SK-N-MC (cell line): ENCODE results near the gene CAVIN2.

Experiments
- EZH2 ChIP-seq: fragments of 200-600 bp; sonication (generic); IDR thresholded peaks from one replicate; pipeline ENCODE4 v1.6.1; 2017; ENCODE audit warnings: antibody characterized with exemption
- FOXP2 ChIP-seq: optimal IDR thresholded peaks from 2 replicates; pipeline ENCODE3; 2011; ENCODE audit warnings: mild to moderate bottlenecking, moderate library complexity; ENCODE audit not compliant: insufficient read depth; ENCODE audit errors: extremely low read length, control extremely low read depth
- POLR2AphosphoS5 ChIP-seq: IDR thresholded peaks from 2 replicates; pipeline ENCODE4 v1.6.1; 2012; ENCODE audit warnings: mild to moderate bottlenecking, low read depth, low read length, borderline replicate concordance

GRCh38 chr2:191800874-191801273, 46.0 kb downstream of the CAVIN2 start:
- TF ChIP-seq POLR2AphosphoS5 (no peak), EZH2 (no peak), FOXP2 (no peak)
